OCI-LY1 (cell line): ENCODE measurements around the gene MRPL1.

Source experiments
- EZH2 ChIP-seq: fragments of 200-600 bp; sonication (generic), shearing (Covaris generic); IDR thresholded peaks from 2 replicates; pipeline ENCODE4 v1.8.0; 2017; ENCODE audit warnings: borderline replicate concordance, mixed run types, mild to moderate bottlenecking, antibody characterized with exemption, low read length, moderate library complexity, mixed read lengths
- TF ChIP-seq, protein P1 (sequence below): fragments of 200-600 bp; sonication (generic), shearing (Covaris generic); IDR thresholded peaks from 2 replicates; pipeline ENCODE4 v1.5.1; 2017; ENCODE audit warnings: mild to moderate bottlenecking, antibody characterized with exemption, low read length, moderate library complexity, mixed read lengths

DNA sequence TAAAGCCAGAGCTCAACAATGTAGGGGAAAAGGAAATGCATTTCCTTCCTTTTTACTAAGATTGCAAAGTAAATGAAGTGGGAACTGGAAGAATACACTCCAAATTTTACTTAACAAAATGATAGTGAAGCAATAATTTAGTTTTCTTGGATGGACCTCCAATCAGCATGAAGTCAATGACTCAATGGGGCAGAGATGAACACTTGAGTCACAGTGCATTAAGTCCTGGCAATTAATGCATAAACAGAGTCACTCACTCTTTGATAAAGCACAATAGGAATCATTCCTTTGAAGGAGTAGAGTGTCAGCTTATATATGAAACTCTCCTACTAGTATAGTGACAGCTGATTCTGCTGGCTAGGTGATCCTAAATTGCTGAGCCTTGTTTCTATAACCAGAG is 127.8 kb downstream of the MRPL1 start:
- TF ChIP-seq, protein P1, sequence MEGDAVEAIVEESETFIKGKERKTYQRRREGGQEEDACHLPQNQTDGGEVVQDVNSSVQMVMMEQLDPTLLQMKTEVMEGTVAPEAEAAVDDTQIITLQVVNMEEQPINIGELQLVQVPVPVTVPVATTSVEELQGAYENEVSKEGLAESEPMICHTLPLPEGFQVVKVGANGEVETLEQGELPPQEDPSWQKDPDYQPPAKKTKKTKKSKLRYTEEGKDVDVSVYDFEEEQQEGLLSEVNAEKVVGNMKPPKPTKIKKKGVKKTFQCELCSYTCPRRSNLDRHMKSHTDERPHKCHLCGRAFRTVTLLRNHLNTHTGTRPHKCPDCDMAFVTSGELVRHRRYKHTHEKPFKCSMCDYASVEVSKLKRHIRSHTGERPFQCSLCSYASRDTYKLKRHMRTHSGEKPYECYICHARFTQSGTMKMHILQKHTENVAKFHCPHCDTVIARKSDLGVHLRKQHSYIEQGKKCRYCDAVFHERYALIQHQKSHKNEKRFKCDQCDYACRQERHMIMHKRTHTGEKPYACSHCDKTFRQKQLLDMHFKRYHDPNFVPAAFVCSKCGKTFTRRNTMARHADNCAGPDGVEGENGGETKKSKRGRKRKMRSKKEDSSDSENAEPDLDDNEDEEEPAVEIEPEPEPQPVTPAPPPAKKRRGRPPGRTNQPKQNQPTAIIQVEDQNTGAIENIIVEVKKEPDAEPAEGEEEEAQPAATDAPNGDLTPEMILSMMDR = no peak
- no peak for TF ChIP-seq EZH2
